GM19468 (cell line): ENCODE measurements around the gene DNM2.
"Not testable (repeated sequence)": the region's sequence is repeated elsewhere in the genome, so short reads cannot be mapped to it uniquely, and the experiment has no call there.

Source experiments
- ATAC-seq: cut with Tn5 transposase; IDR thresholded peaks from one replicate; pipeline ENCODE4 v1.9.1; 2021; ENCODE audit warnings: mild to moderate bottlenecking, moderate library complexity, moderate number of reproducible peaks; ENCODE audit not compliant: unreplicated experiment; ENCODE audit errors: extremely low read depth

DNM2 gene

DNA sequence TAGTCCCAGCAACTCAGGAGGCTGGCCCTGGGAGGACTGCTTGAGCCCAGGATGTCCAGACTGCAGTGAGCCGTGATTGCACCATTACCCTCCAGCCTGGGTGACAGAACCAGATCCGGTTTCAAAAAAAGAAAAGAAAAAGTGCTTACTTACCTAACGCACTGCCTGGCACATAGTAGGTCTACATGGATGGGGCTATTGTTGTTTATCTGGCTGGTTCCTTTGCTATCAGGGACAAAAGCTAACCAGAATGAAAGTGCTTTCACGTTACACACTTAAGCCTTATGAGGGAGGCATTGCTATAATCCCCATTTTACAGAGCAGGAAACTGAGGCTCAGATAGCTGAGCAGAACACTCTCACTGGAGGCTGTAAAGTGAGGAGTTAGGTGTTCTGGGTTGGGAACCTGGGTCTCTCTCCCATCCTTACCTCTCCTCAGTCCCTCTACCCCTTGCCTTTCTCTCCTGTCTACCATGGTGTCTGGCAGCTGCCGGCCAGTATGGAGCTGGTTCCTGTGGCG, 2.8 kb downstream of the DNM2 start:
- no peak for ATAC-seq

DNA sequence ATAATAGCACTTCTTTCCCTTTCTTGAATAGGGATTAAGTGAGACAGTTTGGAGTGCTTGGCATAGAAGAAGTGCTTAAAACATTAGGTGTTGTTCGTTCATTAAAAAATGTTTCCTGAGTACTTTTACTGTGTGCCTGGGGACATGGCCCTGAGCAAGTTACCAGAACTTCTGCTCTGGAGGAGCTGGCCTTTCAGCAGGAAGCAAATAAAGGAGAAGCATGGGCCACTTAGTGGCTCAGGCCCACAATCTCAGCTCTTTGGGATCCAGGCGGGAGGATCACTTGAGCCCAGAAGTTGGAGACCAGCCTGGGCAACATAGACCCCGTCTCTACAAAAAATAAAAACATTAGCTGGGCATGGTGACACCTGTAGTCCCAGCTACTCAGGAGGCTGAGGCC, 5.7 kb downstream of the DNM2 start:
- no peak for ATAC-seq

DNA sequence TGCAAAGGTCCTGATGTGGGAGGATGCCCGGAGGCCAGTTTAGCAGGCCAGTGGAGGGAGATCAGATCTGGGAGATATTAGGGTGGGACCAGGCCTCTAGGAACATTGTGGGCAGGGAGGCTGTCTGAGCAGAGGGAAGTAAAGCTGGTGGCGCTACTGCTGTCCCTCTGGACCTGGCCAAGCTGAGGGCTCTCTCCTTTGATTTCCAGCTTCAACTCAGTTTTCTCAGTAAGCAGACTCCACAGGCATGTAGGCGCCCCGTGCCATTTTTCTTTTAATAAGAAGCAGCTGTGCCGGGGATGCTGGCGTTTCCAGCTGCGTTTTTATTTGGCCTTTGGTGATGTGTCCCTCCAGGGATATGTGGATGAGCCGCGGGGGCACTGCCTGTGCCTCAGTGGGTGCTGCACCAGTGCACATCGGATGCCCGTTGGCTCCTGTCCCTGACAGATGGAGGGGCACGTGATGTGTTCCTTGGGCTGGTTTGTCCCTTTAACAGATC, 6.7 kb downstream of the DNM2 start:
- ATAC-seq = no peak

DNA sequence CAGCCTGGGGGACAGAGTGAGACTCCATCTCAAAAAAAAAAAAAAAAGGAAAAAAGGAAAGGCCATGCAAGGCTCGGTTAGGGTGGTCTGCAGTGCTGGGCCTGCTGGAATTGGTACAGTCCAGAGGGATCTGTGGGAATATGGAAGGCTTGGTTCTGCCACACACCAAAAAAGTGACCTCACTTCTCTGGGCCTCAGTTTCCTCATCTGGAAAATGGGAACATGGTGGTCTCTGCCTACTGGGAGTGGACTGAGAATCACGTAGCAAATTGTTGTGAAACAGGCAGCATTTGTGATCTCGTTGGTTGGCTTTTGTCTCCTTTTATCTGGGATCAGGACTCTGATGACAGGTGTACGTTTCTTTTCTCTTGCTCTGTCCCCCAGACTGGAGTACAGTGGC, 7.5 kb downstream of the DNM2 start:
- no peak for ATAC-seq

DNA sequence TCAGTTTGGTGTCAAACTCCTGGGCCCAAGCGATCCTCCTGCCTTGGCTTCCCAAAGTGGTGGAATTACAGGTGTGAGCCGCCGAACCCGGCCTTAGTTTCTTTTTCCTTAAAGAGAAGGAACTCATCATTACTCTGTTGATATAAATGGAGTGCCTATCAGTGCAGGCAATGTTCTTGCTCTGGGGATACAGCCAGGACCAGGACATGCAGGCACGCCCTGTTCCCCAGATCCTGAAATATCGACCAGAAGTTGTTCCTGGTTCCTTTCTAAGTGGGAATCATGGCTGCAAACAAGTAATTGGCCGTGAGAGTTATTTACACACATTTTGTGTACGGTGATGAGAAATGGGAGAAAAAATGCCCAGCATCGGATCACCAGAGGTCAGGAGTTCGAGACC, 8.4 kb downstream of the DNM2 start:
- ATAC-seq = no peak

DNA sequence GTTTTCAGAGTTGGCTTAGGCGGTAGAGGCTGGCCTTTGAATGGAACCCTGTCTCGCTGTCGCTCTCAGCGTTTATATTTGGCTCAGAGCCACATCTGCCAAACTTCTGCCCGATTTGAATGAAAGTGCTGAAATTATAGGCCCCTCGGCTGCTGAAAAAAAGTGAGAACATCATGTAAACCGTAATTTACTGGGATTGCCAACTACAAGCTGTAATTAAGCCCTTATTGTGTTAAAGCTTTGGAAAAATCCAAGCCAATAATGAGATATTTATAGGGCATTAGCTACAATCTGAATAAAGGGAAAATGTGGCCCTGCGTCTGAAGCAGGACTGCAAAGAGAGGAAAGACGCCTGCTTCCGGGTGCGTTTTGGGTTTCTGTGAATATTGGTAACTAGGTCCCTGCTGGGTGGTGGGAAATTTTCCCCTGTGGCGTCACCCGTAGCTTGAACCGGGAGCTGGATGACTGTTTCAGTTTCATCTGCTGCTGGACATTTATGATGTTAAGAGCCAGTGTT, 9.9 kb downstream of the DNM2 start:
- no peak for ATAC-seq

DNA sequence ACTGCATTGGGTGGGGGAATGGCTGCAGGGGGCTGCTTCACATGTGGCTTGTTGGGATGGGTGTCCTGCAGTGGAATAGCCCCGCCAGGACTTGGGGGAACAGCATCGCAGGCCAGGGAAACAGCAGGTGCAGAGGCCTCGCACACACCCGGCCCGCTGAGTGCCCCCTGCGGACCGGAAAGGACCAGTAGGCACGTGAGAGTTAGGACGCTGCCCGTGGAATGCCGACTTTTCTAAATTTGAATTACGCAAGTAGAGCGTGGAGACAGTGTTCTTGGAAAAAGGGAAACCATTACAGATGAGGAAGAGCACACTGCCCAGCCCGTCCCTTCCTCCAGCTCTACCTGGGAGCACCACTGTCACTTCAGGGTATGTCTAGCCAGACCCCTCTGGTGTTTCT, 11.5 kb downstream of the DNM2 start:
- ATAC-seq = no peak

DNA sequence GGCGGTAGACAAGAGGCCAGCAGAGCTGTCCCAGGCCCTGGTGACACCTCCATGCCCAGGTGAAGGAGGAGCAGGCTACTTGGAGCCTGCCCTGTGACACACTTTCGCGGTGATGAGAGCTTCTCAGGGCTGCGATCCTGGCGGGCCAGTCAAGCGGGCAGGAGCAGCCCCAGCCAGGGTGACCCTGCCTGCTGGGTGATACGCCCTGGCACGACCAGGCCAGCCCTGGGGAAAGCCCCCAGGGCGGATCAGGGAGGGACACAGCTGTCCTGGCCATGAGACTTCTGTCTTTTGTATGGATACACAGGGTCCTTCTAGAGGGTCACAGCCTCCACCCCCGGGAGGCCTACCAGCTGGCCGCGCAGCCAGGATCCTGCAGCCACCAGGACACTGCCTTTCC, 13.1 kb downstream of the DNM2 start:
- ATAC-seq = no peak

DNA sequence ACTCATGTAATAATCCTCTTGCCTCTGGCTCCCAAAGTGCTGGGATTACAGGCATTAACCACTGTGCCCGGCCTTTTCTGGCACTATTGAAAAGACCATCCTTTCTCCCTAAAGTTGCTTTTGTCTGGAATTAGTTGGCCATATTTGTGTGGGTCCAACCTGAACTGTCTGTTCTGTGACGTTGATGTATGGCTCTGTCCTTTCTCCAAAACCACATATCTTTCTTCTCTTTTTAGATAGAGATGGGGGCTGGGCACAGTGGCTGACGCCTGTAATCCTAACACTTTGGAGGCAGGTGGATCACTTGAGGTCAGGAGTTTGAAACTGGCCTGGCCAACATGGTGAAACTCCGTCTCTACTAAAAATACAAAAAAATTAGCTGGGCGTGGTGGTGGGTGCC, 17.9 kb downstream of the DNM2 start:
- no peak for ATAC-seq

DNA sequence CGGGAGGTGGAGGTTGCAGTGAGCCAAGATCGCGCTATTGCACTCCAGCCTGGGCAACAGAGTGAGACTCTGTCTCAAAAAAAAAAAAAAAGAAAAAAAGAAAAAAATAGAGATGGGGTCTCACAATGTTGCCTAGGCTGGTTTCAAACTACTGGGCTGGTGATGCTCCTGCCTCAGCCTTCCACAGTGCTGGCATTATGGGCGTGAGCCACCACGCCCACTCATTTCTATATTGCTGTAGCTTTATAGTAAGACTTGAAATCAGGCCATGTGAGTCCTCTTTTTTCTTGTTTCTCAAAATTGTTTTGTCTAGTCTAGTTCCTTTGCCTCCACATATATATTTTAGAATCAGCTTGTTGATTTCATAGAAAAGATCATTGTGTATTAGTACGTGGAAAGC, 18.3 kb downstream of the DNM2 start:
- no peak for ATAC-seq

DNA sequence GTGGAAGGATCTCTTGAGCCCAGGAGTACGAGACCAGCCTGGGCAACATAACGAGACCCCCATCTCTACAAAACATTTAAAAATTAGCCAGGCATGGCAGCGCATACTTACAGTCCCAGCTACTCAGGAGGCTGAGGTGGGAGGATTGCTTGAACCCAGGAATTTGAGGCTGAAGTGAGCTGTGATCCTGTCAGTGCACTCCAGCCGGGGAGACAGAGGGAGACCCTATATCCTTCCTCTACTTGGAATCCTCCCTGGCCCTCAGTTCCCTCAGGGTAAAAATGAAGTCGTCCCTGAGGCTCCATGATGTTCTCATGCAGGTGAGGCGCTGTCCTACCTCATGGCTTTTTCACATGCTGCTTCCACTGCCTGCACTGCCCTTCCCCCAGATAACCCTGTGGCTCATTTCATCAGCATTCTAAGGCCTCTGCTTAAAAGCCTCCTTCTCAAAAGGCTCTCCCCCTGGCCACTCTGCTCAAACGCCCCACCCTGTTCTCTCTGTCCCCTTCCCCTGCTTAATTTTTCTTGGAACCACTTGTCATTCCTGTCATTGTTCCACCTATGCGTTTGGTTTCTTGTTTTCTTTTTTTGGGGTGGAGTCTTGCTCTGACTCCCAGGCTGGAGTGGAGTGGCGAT, 19.2 kb downstream of the DNM2 start:
- ATAC-seq = no peak

DNA sequence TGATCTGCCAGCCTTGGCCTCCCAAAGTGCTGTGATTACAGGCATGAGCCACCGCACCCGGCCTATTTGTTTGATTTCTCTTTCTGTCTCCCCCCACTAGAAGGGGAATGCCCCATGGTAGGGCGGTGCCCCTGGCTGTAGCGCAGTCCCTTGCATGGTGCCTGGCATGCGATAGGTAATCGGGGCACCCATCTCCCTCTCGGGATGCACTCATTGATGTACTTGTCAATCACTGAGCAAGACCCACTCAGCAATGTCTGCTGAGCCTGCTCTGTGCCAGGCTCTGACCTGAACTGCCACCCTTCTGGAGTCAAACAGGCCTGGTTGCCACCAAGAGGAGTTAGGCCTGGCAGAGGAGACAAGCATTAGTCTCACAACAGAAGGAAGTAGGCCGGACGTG, 19.8 kb downstream of the DNM2 start:
- no peak for ATAC-seq

DNA sequence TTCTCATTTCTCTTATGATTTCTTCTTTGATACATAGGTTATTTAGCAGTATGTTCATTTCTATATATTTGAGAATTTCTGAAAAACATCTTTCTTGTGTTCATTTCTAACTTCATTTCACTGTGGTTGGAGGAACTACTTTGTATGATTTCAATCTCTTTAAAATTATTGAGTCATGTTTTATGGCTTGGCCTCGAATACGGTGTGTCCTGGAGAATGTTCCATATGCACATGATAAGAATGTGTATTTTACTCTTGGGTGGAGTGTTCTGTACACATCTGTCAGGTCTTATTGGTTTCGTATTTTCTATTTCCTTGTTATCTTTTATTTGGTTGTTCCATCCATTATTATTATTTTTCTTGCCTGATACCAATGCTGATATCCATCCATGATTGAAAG, 22.9 kb downstream of the DNM2 start:
- no peak for ATAC-seq

DNA sequence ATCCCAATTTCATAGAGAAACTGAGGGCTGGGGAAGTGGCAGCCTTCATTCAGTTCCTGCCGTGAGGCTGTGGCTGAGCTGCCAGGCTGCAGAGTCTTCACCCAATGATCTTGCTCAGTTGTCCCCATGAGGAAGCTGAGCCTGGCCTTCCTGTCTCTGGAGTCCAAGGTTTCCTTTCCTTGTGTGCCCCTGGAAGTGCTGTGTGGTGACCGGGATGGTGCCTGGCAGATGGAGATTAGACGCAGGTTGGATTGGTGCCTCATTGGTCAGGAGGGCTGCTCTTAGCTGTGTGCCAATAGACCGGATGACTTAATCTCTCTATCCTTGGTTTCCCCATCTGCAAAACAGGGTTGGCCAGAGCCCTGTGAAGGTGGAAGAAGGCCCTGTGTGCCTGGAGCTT, 24.6 kb downstream of the DNM2 start:
- no peak for ATAC-seq

DNA sequence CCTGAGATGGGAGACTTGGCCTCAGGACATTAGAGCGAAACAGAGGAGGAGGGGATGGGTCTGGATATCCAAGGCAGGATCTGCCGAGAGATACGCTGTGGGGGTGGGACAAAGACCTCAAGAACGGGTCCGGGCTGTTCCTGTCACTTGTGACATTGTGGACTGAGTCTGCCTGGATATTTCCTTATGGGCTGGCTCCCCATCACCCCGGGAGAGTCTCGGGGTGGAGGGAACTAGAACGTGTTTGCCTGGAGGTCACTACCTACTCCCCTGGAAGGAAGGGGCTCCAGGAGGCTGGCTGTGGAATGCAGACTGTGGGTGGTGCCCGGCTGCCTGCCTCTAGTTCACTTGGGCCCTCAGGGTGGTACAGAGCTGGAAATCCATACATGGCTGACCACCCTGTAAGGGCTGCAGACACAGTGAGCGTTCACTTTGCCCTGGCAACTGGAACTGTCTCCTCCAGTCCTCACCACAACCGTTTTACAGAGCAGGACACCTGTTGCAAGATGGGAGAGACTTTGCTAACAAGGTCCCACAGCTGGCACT, 26.4 kb downstream of the DNM2 start:
- ATAC-seq = no peak

DNA sequence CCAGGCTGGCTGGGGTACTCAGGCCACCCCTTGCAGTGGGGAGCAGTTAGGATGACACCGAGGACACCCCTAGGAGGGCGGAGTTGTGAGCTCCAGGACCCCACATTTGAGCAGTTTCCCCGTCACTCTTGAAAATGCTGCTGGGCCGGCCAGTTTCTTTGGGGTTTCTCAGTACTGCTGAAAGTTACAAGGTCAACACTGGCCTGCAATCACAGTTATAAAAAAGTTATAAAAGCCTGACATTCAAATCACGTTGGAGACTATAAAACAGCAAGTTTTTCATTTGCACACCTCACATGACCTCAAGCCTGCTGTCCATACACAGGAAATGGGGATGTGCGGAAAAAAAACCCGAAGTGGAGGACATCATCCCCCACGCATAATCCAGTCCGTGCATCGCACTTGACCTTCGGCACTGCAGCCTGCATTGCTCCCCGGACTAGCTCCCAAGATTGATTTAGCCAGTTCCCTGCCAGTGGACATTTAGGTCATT, 27.0 kb downstream of the DNM2 start:
- ATAC-seq = no peak

DNA sequence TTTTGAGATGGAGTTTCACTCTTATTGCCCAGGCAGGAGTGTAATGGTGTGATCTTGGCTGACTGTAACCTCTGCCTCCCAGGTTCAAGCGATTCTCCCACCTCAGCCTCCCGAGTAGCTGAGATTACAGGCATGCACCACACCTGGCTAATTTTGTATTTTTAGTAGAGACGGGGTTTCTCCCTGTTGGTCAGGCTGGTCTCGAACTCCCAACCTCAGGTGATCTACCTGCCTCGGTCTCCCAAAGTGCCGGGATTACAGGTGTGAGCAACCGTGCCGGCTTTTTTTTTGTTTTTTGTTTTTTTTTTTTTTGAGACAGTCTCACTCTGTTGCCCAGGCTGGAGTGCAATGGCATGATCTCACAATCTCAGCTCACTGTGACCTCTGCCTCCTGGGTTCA, 28.6 kb downstream of the DNM2 start:
- not testable (repeated sequence) for ATAC-seq

DNA sequence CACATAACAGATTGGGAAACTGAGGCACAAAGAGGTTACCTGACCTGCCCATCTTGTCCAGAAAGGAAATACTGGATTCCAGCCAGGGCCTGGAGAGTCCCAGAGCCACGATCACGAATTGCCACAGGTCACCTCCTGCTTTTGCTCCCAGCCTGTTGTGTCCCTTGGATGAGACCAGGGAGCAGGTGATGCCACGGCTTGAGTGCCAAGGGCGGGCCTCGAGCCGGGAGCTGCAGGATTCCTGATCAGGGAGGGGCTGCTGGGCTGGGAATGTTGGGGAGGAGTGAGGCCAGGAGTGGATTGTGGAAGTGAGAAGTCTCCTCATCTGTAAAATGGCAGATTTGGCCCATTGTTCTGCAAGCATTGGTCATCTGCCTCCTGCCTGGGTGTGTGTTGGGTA, 29.4 kb downstream of the DNM2 start:
- no peak for ATAC-seq

DNA sequence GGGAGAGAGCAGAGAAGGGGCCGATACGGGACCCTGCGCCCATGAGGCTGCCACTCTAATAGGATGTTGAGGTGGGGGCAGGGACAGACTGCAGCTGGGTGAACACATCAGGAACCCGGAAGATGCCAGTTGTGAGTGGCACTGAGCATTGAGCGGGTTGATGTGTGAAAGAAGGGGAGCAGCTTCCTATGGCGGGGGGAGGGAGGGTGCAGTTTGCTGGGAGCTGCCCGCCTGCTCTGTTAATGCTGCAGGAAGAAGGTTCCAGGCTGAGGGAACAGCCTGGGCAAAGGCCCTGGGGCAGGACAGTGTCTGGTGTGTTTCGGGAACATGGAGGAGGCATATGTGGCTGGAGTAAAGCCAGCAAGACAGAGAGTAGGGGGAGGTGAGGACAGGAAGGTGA, 29.8 kb downstream of the DNM2 start:
- ATAC-seq = no peak

DNA sequence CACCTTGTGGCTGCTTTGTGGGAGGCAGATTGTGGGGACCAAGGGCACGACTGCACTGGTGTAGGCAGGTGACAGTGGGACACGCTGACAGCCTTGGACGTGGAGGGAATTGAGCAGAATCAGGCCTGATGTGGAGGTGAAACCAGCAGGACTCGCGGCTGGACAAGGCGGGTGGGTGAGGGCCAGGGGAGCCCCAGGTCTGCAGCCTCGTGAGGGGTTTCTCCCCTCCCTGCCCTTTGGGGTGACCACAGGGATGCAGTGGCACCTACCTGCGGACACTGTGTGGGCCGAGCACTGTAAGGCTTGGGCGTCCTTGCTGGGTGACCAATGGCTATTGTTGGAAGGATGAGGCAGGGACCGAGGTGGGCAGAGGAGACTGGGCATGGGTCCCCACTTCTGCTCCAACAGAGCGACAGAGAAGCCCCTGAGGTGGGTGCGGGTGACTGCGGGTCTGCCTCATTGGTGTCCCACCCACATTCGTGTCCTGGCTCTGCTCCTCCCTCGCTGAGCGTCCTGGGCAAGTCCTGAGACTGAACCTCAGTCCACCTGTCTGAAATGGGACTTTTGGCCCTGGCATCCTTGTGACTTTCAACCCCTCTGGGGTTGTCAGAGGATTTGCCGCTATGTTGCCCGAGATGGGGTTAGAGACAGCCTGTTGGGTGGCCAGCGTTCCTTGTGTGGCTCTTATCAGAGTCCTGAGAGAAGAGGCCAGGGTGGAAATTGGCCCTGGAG, 30.5 kb downstream of the DNM2 start:
- ATAC-seq = no peak

DNA sequence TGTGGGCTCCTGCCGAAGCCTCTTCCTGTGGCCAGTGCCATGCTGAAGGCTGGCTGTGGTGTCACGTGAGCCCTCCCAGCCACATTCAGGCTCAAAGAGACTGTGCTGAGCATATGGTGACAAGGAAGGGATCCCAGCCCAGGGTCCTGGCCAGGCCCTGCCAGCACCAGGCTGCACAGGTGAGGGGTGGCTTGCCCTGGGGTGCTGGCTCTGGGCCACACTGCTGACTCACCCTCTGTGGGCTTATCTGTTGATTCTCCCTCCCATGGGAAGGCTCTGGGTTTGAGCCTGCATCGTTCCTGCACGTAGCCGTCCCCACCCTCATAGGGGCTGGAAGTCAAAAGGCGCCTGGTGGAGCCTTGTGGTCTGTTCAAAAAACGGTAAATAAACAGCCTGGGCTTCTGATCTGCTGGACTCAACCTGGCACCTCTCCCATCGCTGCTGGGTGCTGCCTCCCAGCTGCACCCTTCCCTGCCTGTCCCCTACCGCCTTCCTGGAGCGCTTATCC, 31.1 kb downstream of the DNM2 start:
- ATAC-seq = no peak
